Gastrocnemius medialis (tissue), 4 donors: ENCODE data around the gene TMEM220.

Experiments
- CTCF ChIP-seq, 5 experiments: fragments of 450-650 bp in 3 of 5; fragments of 200-600 bp in 2 of 5; sonication (generic) in 2 of 5; IDR thresholded peaks in 4 of 5; conservative IDR thresholded peaks in 1 of 5; 1 replicate in 4 of 5; 2 replicates in 1 of 5; pipeline ENCODE4 v1.5.1; 2016 to 2019; ENCODE audit warnings: antibody characterized with exemption in 5 of 5, mild to moderate bottlenecking in 3 of 5, moderate library complexity in 3 of 5
- POLR2A ChIP-seq, 2 donors: fragments of 450-650 bp; IDR thresholded peaks; one replicate each; pipeline ENCODE4 v1.6.1; 2017; ENCODE audit warnings: antibody characterized with exemption in 2 of 2, mild to moderate bottlenecking in 2 of 2, moderate library complexity in 2 of 2

- TF ChIP-seq CTCF (IDR thresholded peaks at IDR 0.05 in 4 of 5, conservative IDR thresholded peaks at IDR 0.05 in 1 of 5): no peak
- no peak for TF ChIP-seq POLR2A (IDR thresholded peaks at IDR 0.05)
These were observed 28.2 kb upstream of the TMEM220 start for GRCh38 chr17:10758062-10758461.
